Prostate gland (tissue), 2 donors: ENCODE measurements around the gene HMGA1. TPM values are rescaled to one million over a fixed set of nuclear protein-coding genes. Genes with fewer than 3 reads are reported as not detected.

Experiments
- microRNA-seq: library from miRNA; unstranded; fragments of <30 nt; microRNA quantifications from one replicate; pipeline ENCODE4, GENCODE V29; 2016
- small RNA-seq, 2 donors: library from RNA; depleted of rRNA; stranded (forward); fragments of <200 nt; gene quantifications; one replicate each; pipeline ENCODE3, GENCODE V24; 2016
- total RNA-seq, 2 donors: library from RNA; depleted of rRNA; stranded (reverse); fragments of >200 nt; gene quantifications; one replicate each; pipeline ENCODE4 v1.1.0, GENCODE V29; 2016

HMGA1 gene
- total RNA-seq, 2 donors from 2014 or later: 29.4 to 139 TPM

Small RNA genes within 50 kb of the gene (microRNA-seq; reads per million reads assigned to microRNA genes)
- not detected for gene MIR6835

Small RNA genes within 50 kb of the gene (small RNA-seq; reads per million reads assigned to genes)
- gene MIR6835: 0 reads per million in 2 donors

Other genes with a start within 250 kb of the HMGA1 start
- 1 to 10 TPM in 1 of 2 donors, not detected in 1; 4.4 TPM for gene GRM4, start 90.8 kb upstream of the HMGA1 start, total RNA-seq
- 10 to 100 TPM; 25.9 to 41.6 TPM for gene SMIM29, start 12.1 kb downstream of the HMGA1 start, total RNA-seq
- 10 to 100 TPM; 28.9 to 30.8 TPM for gene NUDT3, start 155.8 kb downstream of the HMGA1 start, total RNA-seq
- 1,000 to 10,000 TPM; 1,707 to 2,711 TPM for gene RPS10, start 189.2 kb downstream of the HMGA1 start, total RNA-seq
- under 1 TPM; 0.32 to 0.57 TPM for gene PACSIN1, start 229.2 kb downstream of the HMGA1 start, total RNA-seq